ENCODE measurements around the gene HES1. TPM values are rescaled to one million over a fixed set of nuclear protein-coding genes. Genes with fewer than 3 reads are reported as not detected.
A peak's percentile ranks its signal among the peaks of the same experiment; 100 is the strongest.

HES1 gene
- total and polyA plus RNA-seq, 7 donors = 6.5 to 33.3 (median 10.9) TPM

- H3K36me3 ChIP-seq (ENCODE audit: insufficient read depth in 1 of 2, low read depth in 1 of 2) = no peaks in the 10 kb centered on the region
- intact Hi-C loops (cut with DNase I) = loop anchor here in 1 of 2 donors (1.0 to 5.0 kb wide), 3 partner anchors 61 to 261 kb away; no protein-coding TSS in a partner anchor
- WGBS, 3 donors = 4 to 10% (median 5%) methylated on average over 25 to 41 of the region's 41 CpGs
- peak overlapping the region; percentile 63 for H3K4me3 ChIP-seq
- TF ChIP-seq CTCF (IDR thresholded peaks at IDR 0.05) = no peak
- peak; percentile 67 to 82 for DNase-seq
- no peaks in the 10 kb centered on the region for H3K9me3 ChIP-seq
- ATAC-seq = no peak
- H3K27ac ChIP-seq = peak overlapping the region; percentile 99
- H3K27me3 ChIP-seq (ENCODE audit: insufficient read depth in 3 of 3, low read length in 2 of 3) = no peaks in the 10 kb centered on the region
- peaks cover 36% of the 10 kb centered on the region for H3K4me1 ChIP-seq
Observed at GRCh38 chr3:194133661-194134230, 2.2 kb upstream of the HES1 start.

GRCh38 chr3:194134231-194134756 lies 1.7 kb upstream of the HES1 start:
- ATAC-seq (peak; percentile 17 to 28 (median 26)), DNase-seq (peak; percentile 83 to 85)
- Histone ChIP-seq H3K27ac (peak overlapping the region; percentile 99), H3K36me3 (ENCODE audit: insufficient read depth in 1 of 2, low read depth in 1 of 2) (no peaks in the 10 kb centered on the region), H3K27me3 (ENCODE audit: insufficient read depth in 3 of 3, low read length in 2 of 3) (no peaks in the 10 kb centered on the region), H3K9me3 (no peaks in the 10 kb centered on the region), H3K4me1 (peaks cover 41% of the 10 kb centered on the region), H3K4me3 (peak overlapping the region; percentile 92)
- no peak for TF ChIP-seq CTCF (IDR thresholded peaks at IDR 0.05)
- intact Hi-C loops (cut with DNase I) = loop anchor here in 1 of 2 donors (1.0 to 5.0 kb wide), 2 partner anchors 135 to 262 kb away; no protein-coding TSS in a partner anchor
- 0 to 1% (median 1%) methylated on average over 11 to 71 of the region's 71 CpGs for WGBS, 3 donors

GRCh38 chr3:194134757-194135515 lies 1.0 kb upstream of the HES1 start:
- Histone ChIP-seq H3K27me3 (ENCODE audit: insufficient read depth in 3 of 3, low read length in 2 of 3) (no peaks in the 10 kb centered on the region), H3K4me3 (peak overlapping the region; percentile 92), H3K4me1 (peaks cover 47% of the 10 kb centered on the region), H3K9me3 (no peaks in the 10 kb centered on the region), H3K36me3 (ENCODE audit: insufficient read depth in 1 of 2, low read depth in 1 of 2) (no peaks in the 10 kb centered on the region), H3K27ac (peak overlapping the region; percentile 99)
- TF ChIP-seq CTCF (IDR thresholded peaks at IDR 0.05) = no peak
- WGBS, 3 donors = 0 to 1% (median 1%) methylated on average over 44 to 68 of the region's 68 CpGs
- ATAC-seq (peak; percentile 69 to 78 (median 72)), DNase-seq (peak; percentile 93 to 96)
- intact Hi-C loops (cut with DNase I) = loop anchor here (1.0 to 5.0 kb wide), 8 partner anchors 63 to 473 kb away; no protein-coding TSS in a partner anchor

GRCh38 chr3:194135516-194135805 lies 487 bp upstream of the HES1 start:
- ATAC-seq (no peak), DNase-seq (no peak)
- Histone ChIP-seq H3K36me3 (ENCODE audit: insufficient read depth in 1 of 2, low read depth in 1 of 2) (no peaks in the 10 kb centered on the region), H3K4me3 (peak overlapping the region; percentile 92), H3K27ac (peak overlapping the region; percentile 99), H3K27me3 (ENCODE audit: insufficient read depth in 3 of 3, low read length in 2 of 3) (no peaks in the 10 kb centered on the region), H3K9me3 (no peaks in the 10 kb centered on the region), H3K4me1 (peaks cover 47% of the 10 kb centered on the region)
- TF ChIP-seq CTCF (IDR thresholded peaks at IDR 0.05) = no peak
- intact Hi-C loops (cut with DNase I) = loop anchor here (5.0 kb wide), 6 partner anchors 63 to 473 kb away; no protein-coding TSS in a partner anchor
- WGBS, 3 donors = 0 to 2% (median 1%) methylated on average over 4 of the region's 4 CpGs
